Activated T-cell treated with anti-CD3 and anti-CD28 coated beads, Interleukin-2, amount 50 U/mL, for 4 hours (primary cell): ENCODE data around the gene WEE1. TPM values are rescaled to one million over a fixed set of nuclear protein-coding genes. Genes with fewer than 3 reads are reported as not detected.
"Not testable (repeated sequence)": the region's sequence is repeated elsewhere in the genome, so short reads cannot be mapped to it uniquely, and the experiment has no call there.

Source experiments
- ATAC-seq, 2 donors: fragments of 200-7000 bp; cut with Tn5 transposase; one replicate each; pipeline ENCODE4 v1.10.0; 2021
- DNase-seq: peaks from one replicate; pipeline ENCODE4 v3.0.0-alpha.2; 2020
- H3K27me3 Mint-ChIP-seq: one replicate; pipeline ENCODE4 v1.8.0; 2021; ENCODE audit warnings: low read depth, mixed read lengths
- H3K36me3 Mint-ChIP-seq: one replicate; pipeline ENCODE4 v1.8.0; 2022; ENCODE audit warnings: mixed read lengths; ENCODE audit not compliant: insufficient read depth
- H3K4me1 Mint-ChIP-seq: one replicate; pipeline ENCODE4 v1.8.0; 2021; ENCODE audit warnings: low read depth, mixed read lengths
- H3K4me3 Mint-ChIP-seq: one replicate; pipeline ENCODE4 v1.8.0; 2021; ENCODE audit warnings: mild to moderate bottlenecking, moderate library complexity, mixed read lengths
- H3K9me3 Mint-ChIP-seq: one replicate; pipeline ENCODE4 v1.8.0; 2021; ENCODE audit warnings: mixed read lengths
- total RNA-seq, 3 donors: library from RNA; stranded (reverse); gene quantifications; one replicate each; pipeline ENCODE4 v1.2.1, GENCODE V29; 2021

The WEE1 gene
- total RNA-seq, 3 donors from 2014 or later: 36.8 to 39.8 (median 38.0) TPM

- ATAC-seq: no peak
- Mint-ChIP-seq H3K4me3 (peak overlapping the region; percentile 88), H3K9me3 (no peaks in the 10 kb centered on the region), H3K4me1 (peaks cover 36% of the 10 kb centered on the region), H3K36me3 (no peaks in the 10 kb centered on the region), H3K27me3 (no peaks in the 10 kb centered on the region)
- DNase-seq: no peak
Observed at GRCh38 chr11:9615031-9615451, 41.6 kb downstream of the WEE1 start.

DNA sequence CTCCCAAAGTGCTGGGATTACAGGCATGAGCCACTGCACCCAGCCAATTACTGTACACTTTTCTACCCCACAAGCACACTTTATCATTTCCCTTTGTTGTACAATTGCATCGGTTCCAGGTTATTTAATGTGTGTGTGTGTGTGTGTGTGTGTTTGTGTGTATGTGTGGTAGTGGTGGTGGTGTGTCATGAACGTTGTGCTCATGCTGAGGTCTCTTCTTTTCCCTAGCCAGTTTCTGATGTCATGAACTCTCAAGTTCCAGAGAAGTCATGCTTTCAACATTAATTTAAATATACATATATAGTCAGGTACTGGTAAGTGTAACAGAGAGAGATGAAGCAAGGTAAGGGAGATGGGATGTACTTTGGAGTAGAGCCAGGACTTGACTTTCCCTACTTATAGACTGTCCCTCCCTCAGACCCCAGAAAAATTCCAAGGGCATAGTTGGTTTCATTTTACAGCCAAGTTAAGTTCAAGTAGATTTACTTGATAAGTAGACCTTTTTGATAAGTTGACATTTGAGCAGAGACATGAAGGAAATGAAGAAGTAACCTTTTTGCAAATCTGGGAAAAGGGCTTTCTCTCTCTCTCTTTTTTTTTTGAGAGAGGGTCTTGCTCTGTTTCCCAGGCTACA lies 42.7 kb downstream of the WEE1 start:
- Mint-ChIP-seq H3K27me3 (no peaks in the 10 kb centered on the region), H3K9me3 (no peaks in the 10 kb centered on the region), H3K4me1 (peaks cover 36% of the 10 kb centered on the region), H3K36me3 (no peaks in the 10 kb centered on the region), H3K4me3 (no peak overlapping the region)
- ATAC-seq (no peak), DNase-seq (no peak)

GRCh38 chr11:9616858-9617257 lies 43.4 kb downstream of the WEE1 start:
- Mint-ChIP-seq H3K36me3 (no peaks in the 10 kb centered on the region), H3K27me3 (no peaks in the 10 kb centered on the region), H3K4me3 (no peak overlapping the region), H3K4me1 (peaks cover 36% of the 10 kb centered on the region), H3K9me3 (no peaks in the 10 kb centered on the region)
- ATAC-seq (no peak), DNase-seq (no peak)

GRCh38 chr11:9617940-9618339 lies 44.5 kb downstream of the WEE1 start:
- H3K9me3 Mint-ChIP-seq: no peaks in the 10 kb centered on the region
- ATAC-seq (no peak), DNase-seq (no peak)
- no peak overlapping the region for H3K4me3 Mint-ChIP-seq
- peaks cover 33% of the 10 kb centered on the region for H3K4me1 Mint-ChIP-seq
- H3K27me3 Mint-ChIP-seq: no peaks in the 10 kb centered on the region
- H3K36me3 Mint-ChIP-seq: no peaks in the 10 kb centered on the region

- no peaks in the 10 kb centered on the region for H3K36me3 Mint-ChIP-seq
- H3K9me3 Mint-ChIP-seq: no peaks in the 10 kb centered on the region
- no peaks in the 10 kb centered on the region for H3K27me3 Mint-ChIP-seq
- peaks cover 24% of the 10 kb centered on the region for H3K4me1 Mint-ChIP-seq
- H3K4me3 Mint-ChIP-seq: no peak overlapping the region
- DNase-seq (no peak), ATAC-seq (no peak)
Observed at GRCh38 chr11:9619004-9619403, 45.5 kb downstream of the WEE1 start.

DNA sequence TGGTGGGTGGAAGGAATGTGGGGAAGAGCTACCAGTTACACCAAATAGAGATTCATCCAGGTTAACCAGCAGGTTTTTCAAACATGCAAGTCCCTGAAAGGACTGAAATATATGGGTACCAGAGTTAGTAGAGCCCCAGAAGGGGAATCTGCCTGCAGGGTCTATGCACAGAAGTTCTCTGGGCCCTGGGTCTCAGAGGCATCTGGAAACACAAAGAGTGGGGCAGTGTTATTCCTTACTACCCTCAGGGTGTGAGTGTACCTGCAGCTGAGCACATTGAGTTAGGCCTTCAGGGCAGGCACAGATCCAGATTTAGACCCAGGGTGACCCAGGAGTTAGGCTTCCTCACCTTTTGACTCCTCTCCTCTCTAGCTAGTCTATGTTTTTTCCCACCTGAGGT lies 46.5 kb downstream of the WEE1 start:
- Mint-ChIP-seq H3K9me3 (no peaks in the 10 kb centered on the region), H3K36me3 (no peaks in the 10 kb centered on the region), H3K27me3 (no peaks in the 10 kb centered on the region), H3K4me1 (peaks cover 15% of the 10 kb centered on the region), H3K4me3 (no peak overlapping the region)
- ATAC-seq (no peak), DNase-seq (no peak)

- H3K4me3 Mint-ChIP-seq, ATAC-seq, H3K9me3 Mint-ChIP-seq, H3K36me3 Mint-ChIP-seq, DNase-seq, H3K4me1 Mint-ChIP-seq, H3K27me3 Mint-ChIP-seq: not testable (repeated sequence)
Observed at GRCh38 chr11:9622353-9622752, 48.9 kb downstream of the WEE1 start.

DNA sequence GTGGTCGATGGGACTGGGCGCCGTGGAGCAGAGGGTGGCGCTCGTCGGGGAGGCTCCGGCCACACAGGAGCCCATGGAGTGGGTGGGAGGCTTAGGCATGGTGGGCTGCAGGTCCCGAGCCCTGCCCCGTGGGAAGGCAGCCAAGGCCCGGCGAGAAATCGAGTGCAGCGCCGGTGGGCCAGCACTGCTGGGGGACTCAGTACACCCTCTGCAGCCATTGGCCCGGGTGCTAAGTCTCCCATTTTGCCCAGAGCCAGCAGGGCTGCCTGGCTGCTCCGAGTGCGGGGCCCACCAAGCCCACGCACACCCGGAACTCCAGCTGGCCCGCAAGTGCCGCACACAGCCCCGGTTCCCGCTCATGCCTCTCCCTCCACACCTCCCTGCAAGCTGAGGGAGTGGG lies 49.6 kb downstream of the WEE1 start:
- not testable (repeated sequence) for H3K27me3 Mint-ChIP-seq, DNase-seq, ATAC-seq

DNA sequence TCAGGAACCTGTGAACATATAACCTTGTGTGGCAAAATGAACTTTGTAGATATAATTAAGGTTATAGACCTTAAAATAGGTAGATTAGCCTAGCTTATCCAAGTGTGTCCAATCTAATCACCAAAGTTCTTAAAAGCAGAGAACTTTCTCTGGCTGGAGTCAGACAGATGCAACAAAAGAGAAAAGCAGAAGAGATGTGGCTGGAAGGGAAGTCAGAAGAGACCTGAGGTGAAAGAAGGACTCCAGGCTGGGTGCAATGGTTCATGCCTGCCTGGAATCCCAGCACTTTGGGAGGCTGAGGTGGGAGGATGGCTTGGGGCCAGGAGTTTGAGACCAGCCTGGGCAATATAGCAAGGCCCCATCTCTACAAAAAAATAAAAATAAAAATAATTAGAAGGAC lies 51.0 kb downstream of the WEE1 start:
- no peak for ATAC-seq
- no peak for DNase-seq
- H3K9me3 Mint-ChIP-seq: no peaks in the 10 kb centered on the region
- no peaks in the 10 kb centered on the region for H3K4me1 Mint-ChIP-seq
- H3K36me3 Mint-ChIP-seq: no peaks in the 10 kb centered on the region
- H3K4me3 Mint-ChIP-seq: no peak overlapping the region
- no peaks in the 10 kb centered on the region for H3K27me3 Mint-ChIP-seq

More for the DNA sequence above, 49.6 kb downstream of the WEE1 start:
- not testable (repeated sequence) for H3K9me3 Mint-ChIP-seq, H3K4me1 Mint-ChIP-seq, H3K36me3 Mint-ChIP-seq, H3K4me3 Mint-ChIP-seq

DNA sequence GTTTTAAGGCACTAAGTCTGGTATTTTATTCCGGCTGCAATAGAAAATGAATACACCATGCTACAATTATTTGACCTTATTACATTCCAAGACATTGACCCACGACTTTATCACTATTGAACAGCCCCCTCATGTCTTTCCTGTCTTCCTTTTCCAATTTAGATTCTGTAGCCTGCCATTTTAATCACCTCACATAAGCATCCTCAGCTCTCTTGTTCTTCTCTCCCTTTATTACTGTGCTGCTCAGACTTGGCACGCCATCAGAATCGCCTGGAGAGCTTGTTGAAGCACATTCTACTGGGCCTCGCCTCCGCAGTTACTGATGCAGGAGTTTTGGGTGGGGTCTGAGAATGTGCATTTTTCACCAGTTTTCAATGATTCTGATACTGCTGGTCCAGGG lies 51.7 kb downstream of the WEE1 start:
- Mint-ChIP-seq H3K27me3 (peaks cover 3% of the 10 kb centered on the region), H3K4me3 (no peak overlapping the region), H3K9me3 (no peaks in the 10 kb centered on the region), H3K4me1 (no peaks in the 10 kb centered on the region), H3K36me3 (no peaks in the 10 kb centered on the region)
- no peak for DNase-seq
- no peak for ATAC-seq

DNA sequence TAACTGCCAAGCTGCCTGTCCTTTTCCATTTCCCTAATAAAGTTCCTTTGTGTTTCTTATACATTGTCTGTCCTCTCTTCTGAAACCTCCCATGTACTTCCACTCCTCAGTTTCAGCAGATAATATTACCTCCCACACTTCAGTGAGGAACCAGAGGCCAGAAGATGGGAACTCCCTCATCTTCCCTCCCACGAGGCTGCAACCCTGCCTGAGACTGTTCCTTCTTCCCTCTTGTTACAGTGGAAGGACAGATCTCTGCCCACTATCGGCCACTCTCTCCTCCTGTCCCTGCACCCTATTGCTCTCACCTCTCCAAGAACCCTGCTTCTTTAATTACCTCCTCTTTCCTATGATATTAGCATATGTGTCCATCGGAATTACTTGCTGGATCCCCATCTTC lies 52.3 kb downstream of the WEE1 start:
- Mint-ChIP-seq H3K4me3 (no peak overlapping the region), H3K4me1 (no peaks in the 10 kb centered on the region), H3K36me3 (no peaks in the 10 kb centered on the region), H3K27me3 (peaks cover 3% of the 10 kb centered on the region), H3K9me3 (no peaks in the 10 kb centered on the region)
- DNase-seq: no peak
- no peak for ATAC-seq

GRCh38 chr11:9626496-9627394 lies 53.3 kb downstream of the WEE1 start:
- no peak overlapping the region for H3K4me3 Mint-ChIP-seq
- no peaks in the 10 kb centered on the region for H3K4me1 Mint-ChIP-seq
- ATAC-seq (no peak), DNase-seq (no peak)
- no peaks in the 10 kb centered on the region for H3K9me3 Mint-ChIP-seq
- peaks cover 3% of the 10 kb centered on the region for H3K27me3 Mint-ChIP-seq
- H3K36me3 Mint-ChIP-seq: no peaks in the 10 kb centered on the region

DNA sequence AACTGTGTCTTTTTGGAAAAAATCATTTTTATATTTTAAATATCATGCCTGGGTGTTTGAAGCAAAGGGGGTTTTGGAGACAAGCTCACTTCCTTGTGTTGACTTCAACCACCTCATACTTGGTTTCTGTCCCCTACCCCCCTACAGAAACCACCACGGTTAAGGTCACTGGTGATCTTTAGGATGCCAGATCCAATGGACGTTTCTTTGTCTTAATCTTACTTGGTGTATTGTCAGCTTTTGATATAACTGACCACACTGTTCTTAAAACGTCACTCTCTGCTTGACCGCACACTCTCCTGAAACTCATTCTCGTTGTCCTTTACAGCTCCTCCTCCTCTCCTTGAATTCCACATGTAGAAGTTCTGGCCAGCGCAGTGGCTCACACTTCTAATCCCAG lies 55.6 kb downstream of the WEE1 start:
- Mint-ChIP-seq H3K4me1 (no peaks in the 10 kb centered on the region), H3K9me3 (no peaks in the 10 kb centered on the region), H3K4me3 (no peak overlapping the region), H3K36me3 (no peaks in the 10 kb centered on the region), H3K27me3 (peaks cover 3% of the 10 kb centered on the region)
- no peak for ATAC-seq
- no peak for DNase-seq

DNA sequence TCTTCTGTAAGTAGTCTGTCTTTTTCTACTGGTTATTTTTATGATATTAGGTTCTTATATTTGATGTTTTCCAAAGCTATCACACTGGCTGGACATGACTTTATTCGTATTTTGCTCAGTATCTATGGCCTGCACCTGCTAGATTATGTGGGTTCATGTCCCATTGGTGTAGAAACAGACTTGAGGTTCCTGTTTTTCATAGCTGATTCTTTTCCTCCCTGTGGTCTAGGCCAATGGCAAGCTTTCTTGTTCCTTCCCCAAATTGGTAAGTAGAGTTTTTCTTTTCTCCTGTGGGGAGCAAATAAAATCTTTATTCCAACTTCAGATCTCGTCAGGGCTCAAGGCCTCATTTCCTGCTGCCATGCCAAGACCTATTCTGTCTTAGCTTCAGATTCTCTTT lies 60.2 kb downstream of the WEE1 start:
- Mint-ChIP-seq H3K4me3 (no peak overlapping the region), H3K9me3 (no peaks in the 10 kb centered on the region), H3K36me3 (no peaks in the 10 kb centered on the region), H3K4me1 (no peaks in the 10 kb centered on the region), H3K27me3 (peaks cover 3% of the 10 kb centered on the region)
- ATAC-seq: no peak
- DNase-seq: no peak

- no peaks in the 10 kb centered on the region for H3K9me3 Mint-ChIP-seq
- H3K4me3 Mint-ChIP-seq: no peak overlapping the region
- H3K27me3 Mint-ChIP-seq: peaks cover 2% of the 10 kb centered on the region
- no peaks in the 10 kb centered on the region for H3K4me1 Mint-ChIP-seq
- H3K36me3 Mint-ChIP-seq: no peaks in the 10 kb centered on the region
- ATAC-seq: no peak
- DNase-seq: no peak
Observed at GRCh38 chr11:9636691-9637090, 63.2 kb downstream of the WEE1 start.
